NCI-H2029 treated with DMSO at 0.1 percent for 48 hours (cell line): ENCODE measurements around the gene PERM1.
"Not testable (repeated sequence)": the region's sequence is repeated elsewhere in the genome, so short reads cannot be mapped to it uniquely, and the experiment has no call there.

Experiments
- DNase-seq: peaks from one replicate; lab custom pipeline; 2025; lab: John Stamatoyannopoulos, UW

Gene PERM1

GRCh38 chr1:978069-978834 lies 3.6 kb downstream of the PERM1 start:
- DNase-seq, result no peak

GRCh38 chr1:976791-977190 lies 5.1 kb downstream of the PERM1 start:
- DNase-seq, result not testable (repeated sequence)

GRCh38 chr1:975896-976683 lies 5.8 kb downstream of the PERM1 start:
- no peak for DNase-seq

GRCh38 chr1:975365-975764 lies 6.5 kb downstream of the PERM1 start:
- DNase-seq, result no peak

GRCh38 chr1:974687-975328 lies 7.1 kb downstream of the PERM1 start:
- no peak for DNase-seq

GRCh38 chr1:974293-974640 lies 7.6 kb downstream of the PERM1 start:
- no peak for DNase-seq

GRCh38 chr1:973459-974292 lies 8.2 kb downstream of the PERM1 start:
- no peak for DNase-seq

- DNase-seq, result no peak
Measured at GRCh38 chr1:972726-973458, 9.0 kb downstream of the PERM1 start.

- DNase-seq, result no peak
Measured at GRCh38 chr1:971751-972506, 10.0 kb downstream of the PERM1 start.

GRCh38 chr1:970973-971730 lies 10.7 kb downstream of the PERM1 start:
- no peak for DNase-seq

- DNase-seq, result no peak
Measured at GRCh38 chr1:970242-970972, 11.5 kb downstream of the PERM1 start.

- no peak for DNase-seq
Measured at GRCh38 chr1:969260-969855, 12.5 kb downstream of the PERM1 start.

- no peak for DNase-seq
Measured at GRCh38 chr1:967466-968343, 14.2 kb downstream of the PERM1 start.

GRCh38 chr1:966704-967300 lies 15.1 kb downstream of the PERM1 start:
- no peak for DNase-seq

GRCh38 chr1:966135-966703 lies 15.7 kb downstream of the PERM1 start, which contains the start of gene PLEKHN1:
Gene PLEKHN1 (plus strand): TSS chr1:966482. CDS start chr1:966532, 50 bp downstream.
- no peak for DNase-seq

GRCh38 chr1:965526-966134 lies 16.3 kb downstream of the PERM1 start:
- DNase-seq, result no peak
